Mucosa of rectum (tissue), 2 donors: Measurements from ENCODE around the gene INF2.

Experiments
- H3K27ac ChIP-seq, 2 donors: one replicate each; pipeline ENCODE4 v1.7.0; 2013; ENCODE audit warnings: inconsistent platforms in 2 of 2, low read depth in 2 of 2, low read length in 2 of 2
- H3K27me3 ChIP-seq, 2 donors: one replicate each; pipeline ENCODE4 v1.7.0; 2013; ENCODE audit warnings: low read length in 2 of 2; ENCODE audit not compliant: control insufficient read depth in 2 of 2, insufficient read depth in 2 of 2
- H3K36me3 ChIP-seq, 2 donors: one replicate each; pipeline ENCODE4 v1.7.0; 2013; ENCODE audit warnings: low read length in 2 of 2; ENCODE audit not compliant: control insufficient read depth in 2 of 2, insufficient read depth in 2 of 2
- H3K4me1 ChIP-seq, 2 donors: one replicate each; pipeline ENCODE4 v1.7.0; 2013; ENCODE audit warnings: low read length in 2 of 2, mild to moderate bottlenecking in 1 of 2; ENCODE audit not compliant: control insufficient read depth in 2 of 2, insufficient read depth in 2 of 2
- H3K4me3 ChIP-seq, 2 donors: one replicate each; pipeline ENCODE4 v1.7.0; 2013; ENCODE audit warnings: low read length in 2 of 2
- H3K9ac ChIP-seq, 2 donors: one replicate each; pipeline ENCODE4 v1.7.0; 2013; ENCODE audit warnings: low read length in 2 of 2, low read depth in 1 of 2, mild to moderate bottlenecking in 1 of 2
- H3K9me3 ChIP-seq, 2 donors: one replicate each; pipeline ENCODE4 v1.7.0; 2013; ENCODE audit warnings: low read length in 2 of 2; ENCODE audit not compliant: control insufficient read depth in 2 of 2
- donor health status: healthy.
- donor health status: Normal muscosa, but diverticular disease.

Gene INF2

DNA sequence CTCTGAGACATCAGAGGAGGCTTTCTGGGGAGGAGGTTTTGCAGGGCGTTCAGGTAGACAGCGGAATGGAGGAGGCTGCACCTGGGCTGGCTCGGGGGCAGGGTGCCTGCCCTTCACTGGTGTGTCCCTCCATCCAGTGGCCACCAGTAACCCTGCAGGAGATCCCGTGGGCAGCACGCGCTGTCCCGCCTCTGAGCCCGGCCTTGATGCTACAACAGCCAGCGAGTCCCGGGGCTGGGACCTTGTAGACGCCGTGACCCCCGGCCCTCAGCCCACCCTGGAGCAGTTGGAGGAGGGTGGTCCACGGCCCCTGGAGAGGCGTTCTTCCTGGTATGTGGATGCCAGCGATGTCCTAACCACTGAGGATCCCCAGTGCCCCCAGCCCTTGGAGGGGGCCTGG is 24.6 kb downstream of the INF2 start:
- H3K27me3 ChIP-seq = no peaks in the 10 kb centered on the region
- H3K9ac ChIP-seq = no peak overlapping the region
- H3K9me3 ChIP-seq = no peaks in the 10 kb centered on the region
- H3K4me1 ChIP-seq = no peaks in the 10 kb centered on the region
- peaks cover 58 to 73% of the 10 kb centered on the region in 2 donors for H3K36me3 ChIP-seq
- H3K4me3 ChIP-seq = no peak overlapping the region
- H3K27ac ChIP-seq = no peak overlapping the region

DNA sequence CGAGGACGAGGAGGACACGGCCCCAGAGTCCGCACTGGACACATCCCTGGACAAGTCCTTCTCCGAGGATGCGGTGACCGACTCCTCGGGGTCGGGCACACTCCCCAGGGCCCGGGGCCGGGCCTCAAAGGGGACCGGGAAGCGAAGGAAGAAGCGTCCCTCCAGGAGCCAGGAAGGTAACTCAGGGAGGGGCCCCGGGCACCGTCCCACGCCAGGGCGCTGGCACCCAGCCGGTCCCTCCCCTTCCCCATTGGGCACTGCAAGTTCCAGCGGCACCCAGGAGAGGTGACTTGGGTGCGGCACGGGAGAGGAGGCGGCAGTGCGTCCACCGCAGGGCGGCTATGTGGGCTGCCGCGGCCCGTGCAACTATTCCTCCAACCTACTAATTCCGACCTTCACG is 25.3 kb downstream of the INF2 start:
- Histone ChIP-seq H3K27me3 (no peaks in the 10 kb centered on the region), H3K4me1 (no peaks in the 10 kb centered on the region), H3K9me3 (no peaks in the 10 kb centered on the region), H3K36me3 (peaks cover 56 to 68% of the 10 kb centered on the region in 2 donors), H3K27ac (no peak overlapping the region), H3K9ac (no peak overlapping the region), H3K4me3 (no peak overlapping the region)

DNA sequence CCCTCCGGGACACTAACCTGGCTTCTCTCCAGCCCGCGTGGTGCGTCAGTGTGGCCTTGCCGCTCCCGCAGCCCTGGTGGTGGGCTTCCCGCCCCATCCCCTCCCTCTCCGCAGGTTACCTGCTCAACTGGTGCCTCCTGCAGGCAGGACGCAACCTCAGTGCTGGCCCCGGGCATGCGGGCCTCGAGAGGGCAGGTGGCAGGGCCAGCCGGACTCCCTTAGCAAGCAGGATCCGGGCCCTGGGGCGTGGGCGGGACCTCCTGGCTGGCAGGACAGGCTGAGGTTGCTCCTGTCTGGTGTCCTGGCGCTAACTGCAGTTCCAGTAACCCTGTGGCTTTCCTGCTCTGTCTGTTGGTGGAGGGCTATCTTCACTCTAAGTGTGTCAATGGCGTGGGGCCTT is 26.0 kb downstream of the INF2 start:
- H3K9me3 ChIP-seq = no peaks in the 10 kb centered on the region
- no peak overlapping the region for H3K9ac ChIP-seq

DNA sequence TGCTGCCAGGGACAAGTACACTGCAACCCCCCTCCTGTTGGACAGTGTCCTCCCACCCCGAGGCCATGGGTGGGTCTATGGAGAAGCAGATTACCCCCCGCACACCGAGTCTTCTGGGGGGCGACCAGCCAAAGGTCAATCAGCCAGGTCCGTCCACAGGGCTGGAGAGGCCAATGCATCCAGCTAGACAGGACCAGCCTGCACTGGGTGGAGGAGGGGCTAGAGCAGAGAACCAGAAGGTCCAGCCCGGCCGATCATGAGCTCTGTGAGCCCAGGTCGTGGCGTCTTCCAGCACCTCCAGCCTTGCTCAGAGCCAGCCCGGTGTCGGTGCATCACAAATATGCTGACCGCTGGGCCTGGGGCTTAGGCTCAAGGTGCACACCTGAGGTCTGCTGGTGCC is 26.5 kb downstream of the INF2 start:
- Histone ChIP-seq H3K36me3 (peaks cover 48 to 59% of the 10 kb centered on the region in 2 donors), H3K9me3 (no peaks in the 10 kb centered on the region), H3K9ac (no peak overlapping the region), H3K27me3 (no peaks in the 10 kb centered on the region), H3K4me3 (no peak overlapping the region), H3K4me1 (no peaks in the 10 kb centered on the region), H3K27ac (no peak overlapping the region)

More for the DNA sequence above, 26.0 kb downstream of the INF2 start:
- Histone ChIP-seq H3K27me3 (no peaks in the 10 kb centered on the region), H3K27ac (no peak overlapping the region), H3K36me3 (peaks cover 52 to 64% of the 10 kb centered on the region in 2 donors), H3K4me1 (no peaks in the 10 kb centered on the region), H3K4me3 (no peak overlapping the region)

DNA sequence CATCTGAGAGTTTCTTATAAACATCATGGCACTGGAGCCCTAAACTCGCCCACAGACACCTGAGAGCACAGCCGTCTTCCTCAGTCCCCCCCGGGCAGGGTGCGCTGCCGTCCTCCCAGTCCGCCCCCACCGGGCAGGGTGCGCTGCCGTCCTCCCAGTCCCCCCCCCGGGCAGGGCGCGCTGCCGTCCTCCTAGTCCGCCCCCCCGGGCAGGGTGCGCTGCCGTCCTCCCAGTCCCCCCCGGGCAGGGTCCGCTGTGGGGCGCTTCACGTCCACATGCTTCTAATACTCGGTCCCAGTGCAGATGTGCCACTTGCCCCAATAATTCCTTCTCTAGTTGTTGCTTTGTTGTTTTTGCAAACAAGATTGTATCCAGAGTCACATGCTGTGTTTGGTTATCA is 27.7 kb downstream of the INF2 start:
- H3K27me3 ChIP-seq = no peaks in the 10 kb centered on the region
- H3K9ac ChIP-seq = no peak overlapping the region
- peaks cover 0 to 3% of the 10 kb centered on the region in 2 donors for H3K4me1 ChIP-seq
- no peak overlapping the region for H3K27ac ChIP-seq
- H3K36me3 ChIP-seq = peaks cover 40 to 47% of the 10 kb centered on the region in 2 donors
- H3K9me3 ChIP-seq = no peaks in the 10 kb centered on the region
- H3K4me3 ChIP-seq = no peak overlapping the region

DNA sequence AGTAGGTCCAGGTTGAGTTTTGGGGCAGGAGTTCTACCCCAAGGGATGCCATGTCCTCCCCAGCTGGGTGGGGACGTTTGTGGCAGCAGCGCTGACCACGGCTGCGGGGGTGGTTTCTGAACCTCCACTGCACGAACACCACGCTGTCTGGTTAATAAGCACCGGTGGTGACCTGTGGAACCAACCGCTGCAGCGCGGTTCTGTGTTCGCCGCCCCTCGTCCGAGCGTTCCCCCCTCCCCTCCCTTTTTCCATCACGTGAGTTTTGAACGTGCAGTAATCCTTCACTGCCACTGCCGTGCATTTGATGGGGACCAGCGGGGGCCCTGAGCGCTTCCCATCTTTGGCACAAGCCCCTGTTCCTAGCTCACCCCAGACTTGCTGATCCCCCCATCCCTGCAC is 28.2 kb downstream of the INF2 start:
- Histone ChIP-seq H3K27ac (no peak overlapping the region), H3K4me3 (no peak overlapping the region), H3K27me3 (no peaks in the 10 kb centered on the region), H3K9ac (no peak overlapping the region), H3K9me3 (no peaks in the 10 kb centered on the region), H3K4me1 (peaks cover 0 to 9% of the 10 kb centered on the region in 2 donors), H3K36me3 (peaks cover 37 to 43% of the 10 kb centered on the region in 2 donors)

DNA sequence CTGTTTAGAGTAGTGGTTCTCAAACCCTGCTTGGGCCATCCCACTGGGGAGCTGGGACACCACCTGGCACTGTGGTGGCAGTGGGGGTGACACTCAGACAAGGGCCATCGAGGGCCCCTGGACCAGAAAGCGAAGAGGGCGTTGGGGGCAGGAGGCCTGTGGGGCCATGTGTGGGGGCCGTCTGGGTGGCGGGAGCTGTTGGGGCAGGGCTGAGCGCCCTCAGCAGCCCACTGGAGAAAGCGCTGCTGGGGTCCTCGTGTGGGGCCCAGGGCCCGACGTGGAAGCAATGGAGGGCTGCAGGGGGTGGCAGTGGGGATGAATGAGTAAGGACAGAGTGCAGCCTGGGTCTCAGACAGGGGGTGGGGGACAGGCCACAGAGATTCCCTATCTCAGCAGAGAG is 28.7 kb downstream of the INF2 start:
- Histone ChIP-seq H3K9ac (no peak overlapping the region), H3K4me1 (peaks cover 0 to 10% of the 10 kb centered on the region in 2 donors), H3K9me3 (no peaks in the 10 kb centered on the region), H3K27me3 (no peaks in the 10 kb centered on the region), H3K4me3 (no peak overlapping the region), H3K27ac (no peak overlapping the region), H3K36me3 (peaks cover 35 to 38% of the 10 kb centered on the region in 2 donors)

DNA sequence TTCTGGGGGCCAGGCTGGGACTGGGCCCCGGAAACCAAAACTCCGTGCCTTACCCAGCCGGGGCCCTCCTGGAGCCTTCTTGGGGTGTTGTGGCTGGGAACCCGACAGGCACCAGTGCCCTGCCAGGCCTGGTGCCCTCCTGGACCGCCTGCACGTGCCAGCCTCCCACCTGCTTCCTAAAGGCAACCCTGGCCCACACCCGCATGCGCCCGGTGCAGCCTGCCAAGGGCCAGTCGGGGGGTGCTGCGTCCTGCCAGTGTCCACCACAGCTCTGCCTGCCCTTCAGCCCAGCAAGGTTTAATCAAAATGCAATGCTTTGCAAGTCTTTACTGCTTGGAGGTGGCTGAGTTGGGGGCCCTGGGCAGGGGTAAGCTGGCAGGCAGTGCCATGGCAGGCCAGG is 29.5 kb downstream of the INF2 start:
- Histone ChIP-seq H3K4me1 (peaks cover 5 to 16% of the 10 kb centered on the region in 2 donors), H3K27ac (no peak overlapping the region), H3K27me3 (no peaks in the 10 kb centered on the region), H3K36me3 (peaks cover 28 to 31% of the 10 kb centered on the region in 2 donors), H3K9me3 (no peaks in the 10 kb centered on the region), H3K4me3 (no peak overlapping the region), H3K9ac (no peak overlapping the region)

DNA sequence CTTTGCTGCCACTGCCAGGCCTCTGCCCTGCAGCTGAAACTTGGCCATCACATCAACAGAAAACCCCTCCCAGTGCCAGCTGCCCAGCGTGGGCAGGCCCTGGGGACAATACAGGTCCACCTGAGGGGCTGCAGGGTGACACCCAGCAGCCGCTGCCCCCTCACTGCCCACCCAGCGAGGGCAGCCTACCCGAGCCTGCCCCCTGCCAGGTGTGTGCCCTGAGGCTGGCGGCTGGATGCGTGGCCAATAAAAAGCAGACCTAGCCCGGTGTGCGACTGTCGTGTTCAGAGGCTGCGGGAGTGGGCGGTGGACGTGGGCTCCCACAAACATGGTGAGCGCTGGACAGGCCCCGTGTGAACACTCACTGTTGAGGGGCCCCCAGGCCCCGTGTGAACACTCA is 29.9 kb downstream of the INF2 start:
- H3K4me1 ChIP-seq = peaks cover 5 to 16% of the 10 kb centered on the region in 2 donors
- H3K27ac ChIP-seq = no peak overlapping the region
- H3K9ac ChIP-seq = no peak overlapping the region
- H3K9me3 ChIP-seq = no peaks in the 10 kb centered on the region
- no peak overlapping the region for H3K4me3 ChIP-seq
- no peaks in the 10 kb centered on the region for H3K27me3 ChIP-seq
- H3K36me3 ChIP-seq = peaks cover 24 to 30% of the 10 kb centered on the region in 2 donors

DNA sequence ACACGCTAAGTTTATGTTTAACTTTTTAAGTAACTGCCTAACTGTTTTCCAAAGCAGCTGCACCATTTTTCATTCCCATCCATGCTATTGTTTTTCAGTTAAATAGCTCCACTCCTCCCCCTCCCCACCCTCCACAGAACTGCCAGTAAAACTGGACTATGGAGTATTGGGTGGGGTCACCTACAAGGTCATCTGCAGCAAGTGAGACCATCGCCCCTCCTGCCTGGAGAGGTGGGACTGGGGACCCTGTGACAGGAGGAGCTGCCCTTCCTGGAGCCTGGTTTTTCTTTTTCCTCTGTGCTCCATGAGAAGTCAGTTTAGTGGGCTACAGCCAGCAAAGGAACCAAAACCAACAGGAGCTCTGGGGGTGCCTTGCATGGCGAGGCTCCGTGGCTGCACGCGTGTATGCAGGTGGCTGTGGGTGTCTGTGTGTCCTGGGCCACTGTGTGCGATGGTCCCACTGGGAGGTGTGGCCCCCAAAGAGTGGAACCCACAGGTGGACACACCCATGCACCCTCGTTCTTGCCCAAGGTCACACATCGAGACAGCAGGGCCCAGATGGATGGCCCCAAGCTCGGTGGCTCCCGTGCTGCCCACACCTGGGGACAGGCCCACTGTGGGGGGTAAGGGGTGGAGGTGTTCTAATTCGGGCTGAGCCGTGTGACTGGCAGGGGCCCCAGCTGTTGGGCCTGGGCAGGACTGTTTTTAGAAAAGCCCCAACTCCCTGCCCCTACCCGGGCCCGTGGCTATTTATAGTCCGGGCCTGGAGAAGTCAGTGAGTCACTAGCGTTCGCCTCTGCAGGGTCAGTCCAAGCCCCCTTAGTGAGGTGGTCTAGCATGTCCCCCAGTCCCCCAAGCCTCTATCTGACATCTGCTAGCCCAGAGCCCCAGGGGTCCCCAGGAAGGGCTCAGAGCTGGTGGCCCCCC is 32.4 kb downstream of the INF2 start:
- Histone ChIP-seq H3K27ac (no peak overlapping the region), H3K4me1 (peaks cover 10 to 26% of the 10 kb centered on the region in 2 donors), H3K9me3 (no peaks in the 10 kb centered on the region), H3K4me3 (no peak overlapping the region), H3K9ac (no peak overlapping the region), H3K36me3 (peaks cover 8 to 9% of the 10 kb centered on the region in 2 donors), H3K27me3 (no peaks in the 10 kb centered on the region)
